GM18870 (cell line): ENCODE results near the gene CTBP2.

ENCODE experiments used
- ATAC-seq: cut with Tn5 transposase; IDR thresholded peaks from one replicate; pipeline ENCODE4 v1.9.1; 2021; ENCODE audit warnings: moderate library complexity; ENCODE audit not compliant: unreplicated experiment

CTBP2 gene

DNA sequence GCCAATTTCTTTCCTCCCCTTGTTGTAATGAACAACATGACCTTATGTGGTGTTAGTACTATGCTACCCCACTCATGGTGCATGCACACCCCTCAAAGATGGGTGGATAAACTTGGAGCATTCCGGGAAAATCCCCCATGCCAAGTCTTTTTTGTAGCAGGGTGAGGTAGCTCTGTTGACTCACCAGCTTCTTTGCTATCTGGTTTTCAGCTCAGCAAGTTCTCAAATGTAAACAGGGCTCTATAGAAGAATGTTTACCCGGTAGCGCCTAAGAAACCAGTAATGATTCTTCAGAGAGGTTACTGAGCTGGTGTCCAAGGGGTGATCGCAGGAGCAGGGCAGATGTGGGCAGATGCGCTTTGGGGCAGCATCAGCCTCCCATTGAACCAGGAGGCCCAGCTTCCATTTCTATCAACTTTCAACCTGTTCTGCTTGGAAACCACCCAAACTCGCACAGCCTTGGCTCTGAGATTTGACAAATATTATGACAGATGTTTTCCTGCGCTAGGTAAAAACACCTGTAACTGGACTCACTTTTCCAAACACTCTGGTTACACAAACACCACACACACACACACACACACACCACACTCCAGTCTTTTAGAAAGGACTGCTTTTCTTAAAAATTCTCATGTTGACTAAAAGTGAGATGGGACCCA is 130.7 kb downstream of the CTBP2 start:
- ATAC-seq: no peak

- no peak for ATAC-seq
These were observed 132.2 kb downstream of the CTBP2 start for GRCh38 chr10:125027871-125028869.

- no peak for ATAC-seq
These were observed 133.2 kb downstream of the CTBP2 start for GRCh38 chr10:125026974-125027735.

GRCh38 chr10:125026036-125026931 is 134.1 kb downstream of the CTBP2 start:
- ATAC-seq: no peak

- ATAC-seq: no peak
These were observed 135.0 kb downstream of the CTBP2 start for GRCh38 chr10:125025341-125025740.

- ATAC-seq: no peak
These were observed 135.7 kb downstream of the CTBP2 start for GRCh38 chr10:125024497-125025234.

- ATAC-seq: no peak
These were observed 136.4 kb downstream of the CTBP2 start for GRCh38 chr10:125023862-125024496.

GRCh38 chr10:125023255-125023654 is 137.1 kb downstream of the CTBP2 start:
- no peak for ATAC-seq

- no peak for ATAC-seq
These were observed 137.7 kb downstream of the CTBP2 start for GRCh38 chr10:125022671-125023070.

DNA sequence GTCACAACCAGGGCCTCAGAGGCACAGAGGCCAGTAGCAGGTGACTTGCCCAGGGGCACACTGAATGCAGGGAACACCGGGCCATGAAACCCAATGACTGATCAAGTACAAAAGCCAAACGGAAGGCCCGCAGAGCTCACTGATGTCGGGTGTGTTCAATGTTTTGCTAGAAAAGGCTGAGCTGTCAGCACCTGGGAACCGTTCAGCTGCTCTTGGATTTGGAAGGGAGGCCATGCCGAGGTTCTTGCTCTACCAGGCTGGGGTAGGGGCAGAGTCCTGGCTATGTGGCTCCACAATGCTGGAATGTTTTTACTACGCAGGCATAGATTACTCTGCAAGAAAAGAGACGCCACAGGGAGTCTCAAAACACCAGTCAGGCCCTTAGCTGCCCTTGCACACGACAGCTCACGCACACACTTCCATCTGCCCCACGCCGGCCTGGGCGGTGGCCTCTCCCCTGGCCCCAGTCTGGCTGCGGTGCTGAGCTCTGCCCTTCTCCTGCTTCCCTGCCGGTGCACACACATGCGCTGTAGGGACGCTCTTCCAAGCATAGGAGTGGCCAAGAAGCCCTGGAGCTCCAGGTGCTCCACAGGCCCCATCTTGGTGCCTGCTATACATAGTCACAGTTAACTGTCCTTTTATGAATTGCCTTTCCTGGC is 138.5 kb downstream of the CTBP2 start:
- no peak for ATAC-seq

- no peak for ATAC-seq
These were observed 139.5 kb downstream of the CTBP2 start for GRCh38 chr10:125020871-125021270.

DNA sequence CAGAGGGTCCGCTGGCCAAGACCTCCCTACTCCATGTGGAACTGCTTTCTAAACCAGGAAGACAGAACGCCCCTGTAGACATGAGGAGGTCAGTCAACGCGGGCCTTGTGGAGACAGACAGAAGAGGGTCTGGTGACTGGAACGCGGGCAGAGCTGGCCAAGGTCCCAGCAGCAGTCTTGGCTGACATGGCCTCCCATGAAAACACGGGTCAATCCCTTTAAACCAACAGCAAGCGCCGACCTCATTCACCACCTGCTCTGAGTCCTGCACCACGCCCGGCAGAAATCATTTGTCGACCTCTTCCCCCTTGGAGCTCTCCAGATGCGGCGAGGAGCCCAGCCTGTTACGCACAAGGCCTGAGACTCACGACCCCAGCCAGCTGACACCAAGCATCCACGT is 140.0 kb downstream of the CTBP2 start:
- ATAC-seq: no peak

DNA sequence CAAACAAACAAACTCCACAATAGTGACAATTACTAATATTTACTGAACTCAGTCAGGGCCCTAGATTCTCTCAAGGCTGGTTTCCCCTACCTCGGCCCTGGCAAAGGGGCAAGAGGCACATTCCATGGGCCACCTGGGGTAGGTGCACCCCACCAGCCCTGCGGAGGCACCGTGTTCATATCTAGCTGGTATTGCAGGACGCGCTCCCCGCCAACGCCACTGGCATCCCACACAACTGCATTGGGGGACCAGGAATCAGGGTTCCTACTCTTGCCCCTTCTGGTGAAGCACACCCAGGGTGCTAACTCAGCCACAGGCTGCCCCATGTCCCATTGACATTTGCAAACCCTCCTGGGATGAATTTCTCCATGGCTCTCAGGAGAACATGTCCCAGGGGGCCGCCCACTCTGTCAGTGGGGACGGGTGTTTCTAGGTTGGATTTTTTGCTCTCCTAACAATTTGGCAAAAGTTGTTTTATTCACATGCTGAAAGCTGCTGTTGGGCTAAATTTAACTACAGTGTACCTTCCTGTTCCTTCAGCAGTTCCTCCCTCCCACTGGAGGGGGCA is 141.7 kb downstream of the CTBP2 start:
- ATAC-seq: no peak

GRCh38 chr10:125017547-125018298 is 142.6 kb downstream of the CTBP2 start:
- ATAC-seq: no peak

GRCh38 chr10:125016611-125017202 is 143.7 kb downstream of the CTBP2 start:
- ATAC-seq: no peak

DNA sequence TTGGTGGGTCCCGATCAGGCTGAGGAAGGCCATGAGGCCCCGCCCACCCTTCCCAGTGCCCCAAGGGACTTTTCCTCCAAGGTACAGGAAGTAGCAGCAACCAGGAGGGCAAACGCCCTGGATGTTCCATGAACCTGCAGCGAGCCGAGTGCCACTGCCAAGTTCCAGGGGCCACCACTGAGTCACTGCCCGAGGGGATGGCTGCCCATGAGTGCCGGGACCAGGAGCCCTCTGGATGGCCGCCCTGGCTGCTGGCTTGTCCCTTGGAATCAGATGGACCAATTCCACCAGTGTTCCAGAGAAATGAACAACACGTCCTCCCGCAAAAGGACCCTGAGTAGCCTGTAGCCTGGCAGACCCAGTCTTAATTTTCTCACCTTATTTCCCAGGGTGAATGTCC is 144.2 kb downstream of the CTBP2 start:
- ATAC-seq: no peak

- no peak for ATAC-seq
These were observed 144.9 kb downstream of the CTBP2 start for GRCh38 chr10:125015356-125015944.
